GM23338 (cell line): Measurements from ENCODE around the gene IQGAP2.

Experiments used
- CREB1 ChIP-seq: fragments of 250-450 bp; sonication (Bioruptor Pico); IDR thresholded peaks from 2 replicates; pipeline ENCODE4 v1.5.0; 2020; ENCODE audit warnings: low read depth, mild to moderate bottlenecking, moderate library complexity
- EZH2 ChIP-seq: fragments of 200-600 bp; sonication (generic); IDR thresholded peaks from one replicate; pipeline ENCODE4 v1.8.0; 2017; ENCODE audit warnings: antibody characterized with exemption, mild to moderate bottlenecking, low read depth; ENCODE audit not compliant: unreplicated experiment
- EZH2phosphoT487 ChIP-seq: fragments of 200-600 bp; sonication (generic); IDR thresholded peaks from one replicate; pipeline ENCODE4 v1.8.1; 2018; ENCODE audit warnings: antibody characterized with exemption; ENCODE audit not compliant: unreplicated experiment
- JUNB ChIP-seq: IDR thresholded peaks from one replicate; pipeline ENCODE4 v1.6.1; 2016; ENCODE audit warnings: antibody characterized with exemption; ENCODE audit not compliant: unreplicated experiment
- POLR2AphosphoS5 ChIP-seq: IDR thresholded peaks from 2 replicates; pipeline ENCODE4 v1.6.1; 2016; ENCODE audit warnings: antibody characterized with exemption, low read depth
- STAT1 ChIP-seq: IDR thresholded peaks from one replicate; pipeline ENCODE4 v1.6.1; 2016; ENCODE audit warnings: antibody characterized with exemption; ENCODE audit not compliant: unreplicated experiment
- ZNF462 ChIP-seq: fragments of 250-450 bp; sonication (Bioruptor Pico); IDR thresholded peaks from 2 replicates; pipeline ENCODE4 v1.5.0; 2020; ENCODE audit warnings: mild to moderate bottlenecking, moderate library complexity
- TF ChIP-seq, protein P1 (sequence below), 2 experiments: fragments of 200-600 bp in 1 of 2; sonication (generic) in 1 of 2; conservative IDR thresholded peaks; 2 replicates each; pipeline versions ENCODE4 v1.5.1 to v1.6.1; 2016 to 2017; ENCODE audit warnings: antibody characterized with exemption in 2 of 2, low read depth in 2 of 2, mild to moderate bottlenecking in 2 of 2, moderate library complexity in 1 of 2
- TF ChIP-seq, protein P2 (sequence below): IDR thresholded peaks from one replicate; pipeline ENCODE4 v1.6.1; 2018; ENCODE audit warnings: antibody characterized with exemption; ENCODE audit not compliant: unreplicated experiment

- TF ChIP-seq, protein P1, sequence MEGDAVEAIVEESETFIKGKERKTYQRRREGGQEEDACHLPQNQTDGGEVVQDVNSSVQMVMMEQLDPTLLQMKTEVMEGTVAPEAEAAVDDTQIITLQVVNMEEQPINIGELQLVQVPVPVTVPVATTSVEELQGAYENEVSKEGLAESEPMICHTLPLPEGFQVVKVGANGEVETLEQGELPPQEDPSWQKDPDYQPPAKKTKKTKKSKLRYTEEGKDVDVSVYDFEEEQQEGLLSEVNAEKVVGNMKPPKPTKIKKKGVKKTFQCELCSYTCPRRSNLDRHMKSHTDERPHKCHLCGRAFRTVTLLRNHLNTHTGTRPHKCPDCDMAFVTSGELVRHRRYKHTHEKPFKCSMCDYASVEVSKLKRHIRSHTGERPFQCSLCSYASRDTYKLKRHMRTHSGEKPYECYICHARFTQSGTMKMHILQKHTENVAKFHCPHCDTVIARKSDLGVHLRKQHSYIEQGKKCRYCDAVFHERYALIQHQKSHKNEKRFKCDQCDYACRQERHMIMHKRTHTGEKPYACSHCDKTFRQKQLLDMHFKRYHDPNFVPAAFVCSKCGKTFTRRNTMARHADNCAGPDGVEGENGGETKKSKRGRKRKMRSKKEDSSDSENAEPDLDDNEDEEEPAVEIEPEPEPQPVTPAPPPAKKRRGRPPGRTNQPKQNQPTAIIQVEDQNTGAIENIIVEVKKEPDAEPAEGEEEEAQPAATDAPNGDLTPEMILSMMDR (conservative IDR thresholded peaks at IDR 0.05; ENCODE audit: low read depth in 2 of 2), result no peak
- TF ChIP-seq POLR2AphosphoS5 (no peak), EZH2 (no peak), JUNB (no peak), EZH2phosphoT487 (no peak), ZNF462 (CRISPR knock-in tag) (no peak), STAT1 (no peak), CREB1 (CRISPR knock-in tag) (no peak)
- TF ChIP-seq, protein P2, sequence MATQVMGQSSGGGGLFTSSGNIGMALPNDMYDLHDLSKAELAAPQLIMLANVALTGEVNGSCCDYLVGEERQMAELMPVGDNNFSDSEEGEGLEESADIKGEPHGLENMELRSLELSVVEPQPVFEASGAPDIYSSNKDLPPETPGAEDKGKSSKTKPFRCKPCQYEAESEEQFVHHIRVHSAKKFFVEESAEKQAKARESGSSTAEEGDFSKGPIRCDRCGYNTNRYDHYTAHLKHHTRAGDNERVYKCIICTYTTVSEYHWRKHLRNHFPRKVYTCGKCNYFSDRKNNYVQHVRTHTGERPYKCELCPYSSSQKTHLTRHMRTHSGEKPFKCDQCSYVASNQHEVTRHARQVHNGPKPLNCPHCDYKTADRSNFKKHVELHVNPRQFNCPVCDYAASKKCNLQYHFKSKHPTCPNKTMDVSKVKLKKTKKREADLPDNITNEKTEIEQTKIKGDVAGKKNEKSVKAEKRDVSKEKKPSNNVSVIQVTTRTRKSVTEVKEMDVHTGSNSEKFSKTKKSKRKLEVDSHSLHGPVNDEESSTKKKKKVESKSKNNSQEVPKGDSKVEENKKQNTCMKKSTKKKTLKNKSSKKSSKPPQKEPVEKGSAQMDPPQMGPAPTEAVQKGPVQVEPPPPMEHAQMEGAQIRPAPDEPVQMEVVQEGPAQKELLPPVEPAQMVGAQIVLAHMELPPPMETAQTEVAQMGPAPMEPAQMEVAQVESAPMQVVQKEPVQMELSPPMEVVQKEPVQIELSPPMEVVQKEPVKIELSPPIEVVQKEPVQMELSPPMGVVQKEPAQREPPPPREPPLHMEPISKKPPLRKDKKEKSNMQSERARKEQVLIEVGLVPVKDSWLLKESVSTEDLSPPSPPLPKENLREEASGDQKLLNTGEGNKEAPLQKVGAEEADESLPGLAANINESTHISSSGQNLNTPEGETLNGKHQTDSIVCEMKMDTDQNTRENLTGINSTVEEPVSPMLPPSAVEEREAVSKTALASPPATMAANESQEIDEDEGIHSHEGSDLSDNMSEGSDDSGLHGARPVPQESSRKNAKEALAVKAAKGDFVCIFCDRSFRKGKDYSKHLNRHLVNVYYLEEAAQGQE, result no peak
Measured at GRCh38 chr5:76524101-76524835, 121.2 kb downstream of the IQGAP2 start.
